MM.1S (cell line): ENCODE results near the gene CYB5R3.

Experiments used
- DNase-seq: peaks from one replicate; pipeline ENCODE4 v3.0.0-alpha.2; 2015
- H2AFZ ChIP-seq: fragments of 300-600 bp; sonication (generic); 2 replicates; pipeline ENCODE4 v1.6.0; 2016; ENCODE audit warnings: antibody characterized with exemption, low read length
- H3F3A ChIP-seq: fragments of 300-600 bp; sonication (generic); 2 replicates; pipeline ENCODE4 v1.6.1; 2016; ENCODE audit warnings: mild to moderate bottlenecking, antibody characterized with exemption, low read length, moderate library complexity, mixed read lengths; ENCODE audit not compliant: insufficient read depth
- H3K27ac ChIP-seq: fragments of 300-600 bp; sonication (generic); 2 replicates; pipeline ENCODE4 v1.5.1; 2016; ENCODE audit warnings: mild to moderate bottlenecking, low read length
- H3K27me3 ChIP-seq: fragments of 300-600 bp; sonication (generic); replicated peaks from 2 replicates; pipeline ENCODE4 v1.6.0; 2016; ENCODE audit warnings: low read length; ENCODE audit not compliant: insufficient read depth
- H3K36me3 ChIP-seq: fragments of 300-600 bp; sonication (generic); replicated peaks from 2 replicates; pipeline ENCODE4 v1.6.1; 2016; ENCODE audit warnings: mild to moderate bottlenecking, low read length, mixed read lengths; ENCODE audit not compliant: insufficient read depth
- H3K4me1 ChIP-seq: fragments of 300-600 bp; sonication (generic); 2 replicates; pipeline ENCODE4 v1.6.1; 2016; ENCODE audit warnings: low read length, mixed read lengths
- H3K4me2 ChIP-seq: fragments of 300-600 bp; sonication (generic); 2 replicates; pipeline ENCODE4 v1.6.0; 2016; ENCODE audit warnings: low read depth, low read length
- H3K4me3 ChIP-seq: fragments of 300-600 bp; sonication (generic); 2 replicates; pipeline ENCODE4 v1.5.1; 2016; ENCODE audit warnings: low read length, mixed read lengths
- H3K79me2 ChIP-seq: fragments of 300-600 bp; sonication (generic); 2 replicates; pipeline ENCODE4 v1.6.1; 2016; ENCODE audit warnings: mixed run types, low read length, mixed read lengths
- H3K9ac ChIP-seq: fragments of 300-600 bp; sonication (generic); 2 replicates; pipeline ENCODE4 v1.6.1; 2016; ENCODE audit warnings: low read length, mixed read lengths
- H3K9me2 ChIP-seq: fragments of 300-600 bp; sonication (generic); replicated peaks from 2 replicates; pipeline ENCODE4 v1.6.1; 2016; ENCODE audit warnings: mild to moderate bottlenecking, low read length, mixed read lengths; ENCODE audit not compliant: insufficient read depth
- H3K9me3 ChIP-seq: fragments of 300-600 bp; sonication (generic); replicated peaks from 2 replicates; pipeline ENCODE4 v1.6.1; 2016; ENCODE audit warnings: mild to moderate bottlenecking, low read length, mixed read lengths; ENCODE audit not compliant: insufficient read depth
- H4K20me1 ChIP-seq: fragments of 300-600 bp; sonication (generic); 2 replicates; pipeline ENCODE4 v1.6.1; 2016; ENCODE audit warnings: mild to moderate bottlenecking, low read length, moderate library complexity, mixed read lengths; ENCODE audit not compliant: insufficient read depth
- CTCF ChIP-seq: fragments of 300-600 bp; sonication (generic); IDR thresholded peaks from 2 replicates; pipeline ENCODE4 v1.5.1; 2016; ENCODE audit warnings: antibody characterized with exemption, low read length, mixed read lengths
- EZH2 ChIP-seq: fragments of 300-600 bp; sonication (generic); optimal IDR thresholded peaks from 2 replicates; pipeline ENCODE3; 2017; ENCODE audit warnings: low read depth, mild to moderate bottlenecking, antibody characterized with exemption, low read length, mixed read lengths
- EZH2phosphoT487 ChIP-seq: fragments of 300-600 bp; sonication (generic); IDR thresholded peaks from 2 replicates; pipeline ENCODE4 v1.6.1; 2018; ENCODE audit warnings: antibody characterized with exemption, low read length

Gene CYB5R3

GRCh38 chr22:42646569-42647525 is 2.3 kb downstream of the CYB5R3 start:
- Histone ChIP-seq H3K9me3 (no peaks in the 10 kb centered on the region), H2AFZ (no peak overlapping the region), H4K20me1 (no peaks in the 10 kb centered on the region), H3K4me3 (no peak overlapping the region), H3K27ac (no peak overlapping the region), H3K9ac (no peak overlapping the region), H3K4me2 (no peak overlapping the region), H3K36me3 (no peaks in the 10 kb centered on the region), H3K9me2 (no peaks in the 10 kb centered on the region), H3K27me3 (no peaks in the 10 kb centered on the region), H3K4me1 (peaks cover 7% of the 10 kb centered on the region), H3K79me2 (peaks cover 51% of the 10 kb centered on the region), H3F3A (no peaks in the 10 kb centered on the region)
- TF ChIP-seq EZH2phosphoT487, result no peak
- no peak for TF ChIP-seq EZH2
- TF ChIP-seq CTCF, result no peak
- no peak for DNase-seq

GRCh38 chr22:42645938-42646568 is 3.1 kb downstream of the CYB5R3 start:
- H3K79me2 ChIP-seq, result peaks cover 51% of the 10 kb centered on the region

GRCh38 chr22:42645341-42645937 is 3.8 kb downstream of the CYB5R3 start:
- Histone ChIP-seq H3F3A (no peaks in the 10 kb centered on the region), H3K27ac (no peak overlapping the region), H3K4me2 (no peak overlapping the region), H2AFZ (no peak overlapping the region), H3K36me3 (no peaks in the 10 kb centered on the region), H3K79me2 (peaks cover 51% of the 10 kb centered on the region), H3K4me1 (peaks cover 7% of the 10 kb centered on the region), H3K9me3 (no peaks in the 10 kb centered on the region), H3K27me3 (no peaks in the 10 kb centered on the region), H3K9ac (no peak overlapping the region), H4K20me1 (no peaks in the 10 kb centered on the region), H3K4me3 (no peak overlapping the region), H3K9me2 (no peaks in the 10 kb centered on the region)
- no peak for DNase-seq
- TF ChIP-seq EZH2 (no peak), CTCF (no peak), EZH2phosphoT487 (no peak)

More at GRCh38 chr22:42645938-42646568, 3.1 kb downstream of the CYB5R3 start:
- peaks cover 7% of the 10 kb centered on the region for H3K4me1 ChIP-seq
- no peak overlapping the region for H3K4me3 ChIP-seq
- no peaks in the 10 kb centered on the region for H3K9me3 ChIP-seq
- H3F3A ChIP-seq, result no peaks in the 10 kb centered on the region
- no peak for DNase-seq
- no peak overlapping the region for H3K27ac ChIP-seq
- H4K20me1 ChIP-seq, result no peaks in the 10 kb centered on the region
- H3K9me2 ChIP-seq, result no peaks in the 10 kb centered on the region
- TF ChIP-seq EZH2phosphoT487 (no peak), EZH2 (no peak), CTCF (no peak)
- no peak overlapping the region for H2AFZ ChIP-seq
- no peaks in the 10 kb centered on the region for H3K27me3 ChIP-seq
- H3K36me3 ChIP-seq, result no peaks in the 10 kb centered on the region
- no peak overlapping the region for H3K9ac ChIP-seq
- H3K4me2 ChIP-seq, result no peak overlapping the region
